ENCODE results near the gene GARNL3.

Gene GARNL3

GRCh38 chr9:127233550-127233949 lies 31.0 kb upstream of the GARNL3 start:
- no peak for DNase-seq (ENCODE audit: low spot score)

- no peak for DNase-seq (ENCODE audit: low spot score)
Observed at GRCh38 chr9:127233989-127234388, 30.6 kb upstream of the GARNL3 start.

GRCh38 chr9:127237801-127238200 lies 26.8 kb upstream of the GARNL3 start:
- DNase-seq (ENCODE audit: low spot score) = no peak

GRCh38 chr9:127241354-127241753 lies 23.2 kb upstream of the GARNL3 start:
- no peak for DNase-seq (ENCODE audit: low spot score)

- peak; percentile 96 for DNase-seq (ENCODE audit: low spot score)
Observed at GRCh38 chr9:127244609-127245601, 19.7 kb upstream of the GARNL3 start.

- DNase-seq (ENCODE audit: low spot score) = no peak
Observed at GRCh38 chr9:127245637-127246164, 18.9 kb upstream of the GARNL3 start.

- DNase-seq (ENCODE audit: low spot score) = no peak
Observed at GRCh38 chr9:127248241-127248640, 16.3 kb upstream of the GARNL3 start.

- DNase-seq (ENCODE audit: low spot score) = no peak
Observed at GRCh38 chr9:127249877-127250276, 14.7 kb upstream of the GARNL3 start.

- no peak for DNase-seq (ENCODE audit: low spot score)
Observed at GRCh38 chr9:127250896-127251391, 13.6 kb upstream of the GARNL3 start.

- DNase-seq (ENCODE audit: low spot score) = no peak
Observed at GRCh38 chr9:127252410-127253318, 11.9 kb upstream of the GARNL3 start.

- DNase-seq (ENCODE audit: low spot score) = no peak
Observed at GRCh38 chr9:127253446-127253845, 11.1 kb upstream of the GARNL3 start.

GRCh38 chr9:127255692-127256091 lies 8.9 kb upstream of the GARNL3 start:
- no peak for DNase-seq (ENCODE audit: low spot score)

GRCh38 chr9:127256324-127256723 lies 8.2 kb upstream of the GARNL3 start:
- DNase-seq (ENCODE audit: low spot score) = no peak

- DNase-seq (ENCODE audit: low spot score) = no peak
Observed at GRCh38 chr9:127258606-127259471, 5.7 kb upstream of the GARNL3 start.

- DNase-seq (ENCODE audit: low spot score) = no peak
Observed at GRCh38 chr9:127262602-127263001, 2.0 kb upstream of the GARNL3 start.

- no peak for DNase-seq (ENCODE audit: low spot score)
Observed at GRCh38 chr9:127263237-127263636, 1.3 kb upstream of the GARNL3 start.

- no peak for DNase-seq (ENCODE audit: low spot score)
Observed at GRCh38 chr9:127263664-127264063, 910 bp upstream of the GARNL3 start.

GRCh38 chr9:127267793-127268525 lies 3.4 kb downstream of the GARNL3 start:
- DNase-seq (ENCODE audit: low spot score) = no peak

- DNase-seq (ENCODE audit: low spot score) = no peak
Observed at GRCh38 chr9:127269449-127269848, 4.9 kb downstream of the GARNL3 start.

- no peak for DNase-seq (ENCODE audit: low spot score)
Observed at GRCh38 chr9:127273326-127273725, 8.8 kb downstream of the GARNL3 start.

GRCh38 chr9:127277099-127277498 lies 12.5 kb downstream of the GARNL3 start:
- DNase-seq (ENCODE audit: low spot score) = peak; percentile 27

All from NAMALWA (cell line).